SK-N-SH (cell line): ENCODE results near the gene PSMG4. TPM values are rescaled to one million over a fixed set of nuclear protein-coding genes. Genes with fewer than 3 reads are reported as not detected.

Experiments used
- CTCF ChIA-PET: fragments of 300-600, 350-600 bp; formaldehyde crosslinking; extraction: SDS; loops from one replicate; lab custom pipeline; 2021; lab: Yijun Ruan, JAX
- POLR2A ChIA-PET: fragments of 350-600 bp; sonication (Branson Sonifier 250); formaldehyde crosslinking; extraction: SDS; loops from one replicate; lab custom pipeline; 2020; ENCODE audit warnings: antibody characterized with exemption, inconsistent platforms; lab: Yijun Ruan, JAX
- DNase-seq: peaks from one replicate; pipeline ENCODE4 v3.0.0; 2012
- H2AFZ ChIP-seq: fragments of 200-600 bp; sonication (generic); 2 replicates; pipeline ENCODE4 v1.8.1; 2016; ENCODE audit warnings: antibody characterized with exemption, mild to moderate bottlenecking, low read depth
- H3F3A ChIP-seq: fragments of 200-600 bp; sonication (generic); replicated peaks from 2 replicates; pipeline ENCODE3; 2016; ENCODE audit warnings: antibody characterized with exemption, mild to moderate bottlenecking; ENCODE audit not compliant: insufficient read depth
- H3K27ac ChIP-seq, 2 experiments: fragments of 200-500 bp in 1 of 2; fragments of 200-600 bp in 1 of 2; sonication (Bioruptor generic) in 1 of 2; sonication (generic), shearing (Covaris generic) in 1 of 2; 2 replicates each; pipeline versions ENCODE4 v1.5.1 to v1.6.1; 2014 to 2016; ENCODE audit warnings: low read depth in 2 of 2, inconsistent platforms in 1 of 2, low read length in 1 of 2, mild to moderate bottlenecking in 1 of 2, mixed read lengths in 1 of 2
- H3K27me3 ChIP-seq: fragments of 200-600 bp; sonication (generic), shearing (Covaris generic); 2 replicates; pipeline ENCODE4 v1.6.1; 2016; ENCODE audit warnings: mixed run types; ENCODE audit not compliant: insufficient read depth
- H3K36me3 ChIP-seq, 2 experiments: fragments of 200-500 bp in 1 of 2; fragments of 200-600 bp in 1 of 2; sonication (Bioruptor generic) in 1 of 2; sonication (generic) in 1 of 2; replicated peaks in 1 of 2; 2 replicates each; pipeline versions ENCODE3 to v1.5.1; 2014 to 2016; ENCODE audit warnings: low read length in 1 of 2, mild to moderate bottlenecking in 1 of 2; ENCODE audit not compliant: insufficient read depth in 2 of 2, control insufficient read depth in 1 of 2
- H3K4me1 ChIP-seq, 2 experiments: fragments of 200-500 bp in 1 of 2; fragments of 200-600 bp in 1 of 2; sonication (Bioruptor generic) in 1 of 2; sonication (generic), shearing (Covaris generic) in 1 of 2; 2 replicates each; pipeline versions ENCODE4 v1.5.1 to v1.6.1; 2014 to 2016; ENCODE audit warnings: low read depth in 1 of 2, low read length in 1 of 2, mixed run types in 1 of 2; ENCODE audit not compliant: insufficient read depth in 2 of 2, control insufficient read depth in 1 of 2
- H3K4me2 ChIP-seq: fragments of 200-600 bp; sonication (generic), shearing (Covaris generic); 2 replicates; pipeline ENCODE4 v1.6.1; 2017; ENCODE audit warnings: mixed run types
- H3K4me3 ChIP-seq, 2 experiments: fragments of 200-500 bp in 1 of 2; fragments of 200-600 bp in 1 of 2; sonication (Bioruptor generic) in 1 of 2; sonication (generic), shearing (Covaris generic) in 1 of 2; 2 replicates each; pipeline versions ENCODE4 v1.5.1 to v1.8.1; 2014 to 2016; ENCODE audit warnings: low read depth in 2 of 2, inconsistent platforms in 1 of 2, low read length in 1 of 2, mild to moderate bottlenecking in 1 of 2, mixed read lengths in 1 of 2, moderate library complexity in 1 of 2
- H3K79me2 ChIP-seq: fragments of 200-600 bp; sonication (generic); 2 replicates; pipeline ENCODE4 v1.8.1; 2017; ENCODE audit warnings: mild to moderate bottlenecking; ENCODE audit not compliant: insufficient read depth
- H3K9ac ChIP-seq: fragments of 200-600 bp; sonication (generic); 2 replicates; pipeline ENCODE4 v1.6.1; 2017; ENCODE audit warnings: mixed run types
- H3K9me2 ChIP-seq: fragments of 200-600 bp; sonication (generic); 2 replicates; pipeline ENCODE4 v1.6.1; 2017; ENCODE audit warnings: mixed run types
- H3K9me3 ChIP-seq: fragments of 200-600 bp; sonication (generic); 2 replicates; pipeline ENCODE4 v1.6.1; 2017; ENCODE audit warnings: mixed run types, mild to moderate bottlenecking, moderate library complexity
- H4K20me1 ChIP-seq: fragments of 200-600 bp; sonication (generic); 2 replicates; pipeline ENCODE4 v1.6.1; 2017; ENCODE audit warnings: mild to moderate bottlenecking, mixed run types; ENCODE audit not compliant: insufficient read depth
- CHD2 ChIP-seq: fragments of 150-350 bp; IDR thresholded peaks from 2 replicates; pipeline ENCODE4 v1.6.1; 2018; ENCODE audit warnings: low read length; ENCODE audit not compliant: partially characterized antibody
- CTCF ChIP-seq: fragments of 200-600 bp; sonication (generic); IDR thresholded peaks from 2 replicates; pipeline ENCODE4 v1.6.1; 2017; ENCODE audit warnings: antibody characterized with exemption, mild to moderate bottlenecking, moderate library complexity
- EP300 ChIP-seq, 2 experiments: IDR thresholded peaks; 2 replicates each; pipeline versions ENCODE4 v1.4.0 to v1.6.1; 2012; ENCODE audit warnings: borderline replicate concordance in 1 of 2, low read depth in 1 of 2, low read length in 1 of 2
- FOSL2 ChIP-seq: IDR thresholded peaks from 2 replicates; pipeline ENCODE4 v1.4.0; 2012; ENCODE audit warnings: low read depth, mild to moderate bottlenecking, moderate library complexity, borderline replicate concordance
- FOXJ3 ChIP-seq: sonication (generic); formaldehyde crosslinking; IDR thresholded peaks from 2 replicates; pipeline ENCODE4 v1.5.1; 2020; ENCODE audit warnings: mild to moderate bottlenecking, missing genetic modification reagents
- GATA2 ChIP-seq: sonication (generic); formaldehyde crosslinking; IDR thresholded peaks from 2 replicates; pipeline ENCODE4 v1.5.0; 2020; ENCODE audit warnings: mild to moderate bottlenecking, missing genetic modification reagents
- IRF3 ChIP-seq: fragments of 150-350 bp; IDR thresholded peaks from 2 replicates; pipeline ENCODE4 v1.6.1; 2016; ENCODE audit warnings: mild to moderate bottlenecking, low read depth, low read length
- NFIC ChIP-seq: IDR thresholded peaks from 2 replicates; pipeline ENCODE4 v1.4.0; 2012; ENCODE audit warnings: borderline replicate concordance
- NRF1 ChIP-seq: IDR thresholded peaks from 2 replicates; pipeline ENCODE4 v1.6.1; 2012; ENCODE audit warnings: low read depth, mild to moderate bottlenecking, low read length
- POLR2AphosphoS5 ChIP-seq: IDR thresholded peaks from 2 replicates; pipeline ENCODE4 v1.6.1; 2012; ENCODE audit warnings: low read depth, low read length
- RAD21 ChIP-seq: IDR thresholded peaks from 2 replicates; pipeline ENCODE4 v1.6.1; 2012; ENCODE audit warnings: mild to moderate bottlenecking, low read length
- RCOR1 ChIP-seq: fragments of 150-350 bp; IDR thresholded peaks from 2 replicates; pipeline ENCODE4 v1.6.1; 2017; ENCODE audit warnings: antibody characterized with exemption, low read length
- REST ChIP-seq: IDR thresholded peaks from 2 replicates; pipeline ENCODE4 v1.6.1; 2012; ENCODE audit warnings: mild to moderate bottlenecking, low read depth, low read length, moderate library complexity
- RXRA ChIP-seq: IDR thresholded peaks from 2 replicates; pipeline ENCODE4 v1.4.0; 2012; ENCODE audit warnings: low read depth, mild to moderate bottlenecking, borderline replicate concordance
- SIN3A ChIP-seq: IDR thresholded peaks from 2 replicates; pipeline ENCODE4 v1.6.1; 2012; ENCODE audit warnings: low read depth, mild to moderate bottlenecking, low read length, moderate library complexity, borderline replicate concordance
- TEAD4 ChIP-seq: IDR thresholded peaks from 2 replicates; pipeline ENCODE4 v1.4.0; 2012; ENCODE audit warnings: mild to moderate bottlenecking, borderline replicate concordance; ENCODE audit not compliant: insufficient read depth
- YY1 ChIP-seq: IDR thresholded peaks from 2 replicates; pipeline ENCODE4 v1.4.0; 2012; ENCODE audit warnings: low read depth, mild to moderate bottlenecking
- ZBTB33 ChIP-seq: IDR thresholded peaks from 2 replicates; pipeline ENCODE4 v1.4.0; 2012; ENCODE audit warnings: low read depth, borderline replicate concordance
- WGBS: methylation state at CpG from one replicate; pipeline ENCODE4 v1.1.6; 2017; ENCODE audit warnings: low lambda C conversion rate; 5-methylcytosine and 5-hydroxymethylcytosine counted together
- polyA plus RNA-seq, 3 experiments: library from polyadenylated mRNA; depleted of rRNA; stranded (reverse); fragments of >200 nt; gene quantifications; 2 replicates each; pipeline ENCODE4 v1.2.3, GENCODE V29; 2012

PSMG4 gene
- polyA plus RNA-seq, 1 of the 3 experiments (the other 2 are of a cell fraction), result 61.3 TPM

GRCh38 chr6:3306848-3307247 is 48.1 kb downstream of the PSMG4 start:
- POLR2A ChIA-PET, result interaction anchor here (1.2 kb wide), 1 partner anchor 11 kb away, joined by 3 read pairs; no protein-coding TSS in a partner anchor
- peaks cover 0 to 11% of the 10 kb centered on the region in 2 experiments; a peak in 1 of 4 replicates for H3K4me1 ChIP-seq

More at GRCh38 chr6:3306848-3307247, 48.1 kb downstream of the PSMG4 start:
- TF ChIP-seq EP300 (IDR thresholded peaks at IDR 0.05; ENCODE audit: borderline replicate concordance in 1 of 2, low read depth in 1 of 2, low read length in 1 of 2), result no peak
- TF ChIP-seq RCOR1, result no peak
- TF ChIP-seq POLR2AphosphoS5, result no peak
- no peak for TF ChIP-seq CTCF
- no peak for TF ChIP-seq CHD2
- TF ChIP-seq RXRA, result no peak
- TF ChIP-seq REST, result no peak
- TF ChIP-seq RAD21, result no peak
- no peak for TF ChIP-seq GATA2 (CRISPR knock-in tag)
- TF ChIP-seq FOXJ3 (CRISPR knock-in tag), result no peak
- no peak for TF ChIP-seq SIN3A
- TF ChIP-seq YY1, result no peak
- no peak for TF ChIP-seq TEAD4
- TF ChIP-seq NRF1, result no peak
- TF ChIP-seq IRF3, result no peak
- no peak for TF ChIP-seq ZBTB33
- no peak for TF ChIP-seq FOSL2
- no peak for TF ChIP-seq NFIC
- Histone ChIP-seq H3K36me3 (no peaks in the 10 kb centered on the region), H3K9ac (no peak overlapping the region), H2AFZ (no peak overlapping the region), H3F3A (no peaks in the 10 kb centered on the region), H3K27me3 (peaks cover 42% of the 10 kb centered on the region; the same call in 1 of the 2 replicates), H3K4me3 (no peak overlapping the region), H3K9me2 (no peaks in the 10 kb centered on the region), H3K4me2 (no peak overlapping the region), H4K20me1 (no peaks in the 10 kb centered on the region), H3K79me2 (no peaks in the 10 kb centered on the region), H3K9me3 (no peaks in the 10 kb centered on the region), H3K27ac (no peak overlapping the region)
- DNase-seq, result peak; percentile 51
- 10% methylated on average over 8 of the region's 10 CpGs for WGBS
- CTCF ChIA-PET, result interaction anchor here (0.8 kb wide), 1 partner anchor 24 kb away, joined by 3 read pairs; no protein-coding TSS in a partner anchor
